Epithelial cell of esophagus (primary cell): ENCODE data around the gene CEP112.

ENCODE experiments used
- DNase-seq: peaks from one replicate; pipeline ENCODE4 v3.0.0; 2010; ENCODE audit warnings: low read depth
- H3K4me3 ChIP-seq: 2 replicates; pipeline ENCODE4 v1.5.1; 2011; ENCODE audit warnings: mild to moderate bottlenecking, low read length, control low read depth
- TF ChIP-seq, protein P1 (sequence below): IDR thresholded peaks from 2 replicates; pipeline ENCODE4 v1.5.1; 2011; ENCODE audit warnings: low read depth, mild to moderate bottlenecking, low read length, control low read depth, inconsistent platforms; ENCODE audit not compliant: insufficient read depth; ENCODE audit errors: missing control alignments

Gene CEP112

DNA sequence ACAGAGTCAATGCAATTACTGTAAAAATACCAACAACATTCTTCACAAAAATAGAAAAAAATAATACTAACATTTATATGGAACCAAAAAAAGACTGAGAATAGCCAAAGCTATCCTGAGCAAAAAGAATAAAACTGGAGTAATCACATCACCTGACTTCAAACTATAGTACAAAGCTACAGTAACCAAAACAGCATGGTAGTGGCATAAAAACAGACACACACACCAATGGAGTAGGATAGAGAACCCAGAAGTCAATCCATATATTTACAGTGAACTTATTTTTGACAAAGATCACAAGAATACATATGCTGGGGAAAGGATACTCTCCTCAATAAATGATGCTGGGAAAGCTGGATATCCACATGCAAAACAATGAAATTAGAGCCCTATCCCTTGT, 84.2 kb downstream of the CEP112 start:
- DNase-seq: no peak
- TF ChIP-seq, protein P1, sequence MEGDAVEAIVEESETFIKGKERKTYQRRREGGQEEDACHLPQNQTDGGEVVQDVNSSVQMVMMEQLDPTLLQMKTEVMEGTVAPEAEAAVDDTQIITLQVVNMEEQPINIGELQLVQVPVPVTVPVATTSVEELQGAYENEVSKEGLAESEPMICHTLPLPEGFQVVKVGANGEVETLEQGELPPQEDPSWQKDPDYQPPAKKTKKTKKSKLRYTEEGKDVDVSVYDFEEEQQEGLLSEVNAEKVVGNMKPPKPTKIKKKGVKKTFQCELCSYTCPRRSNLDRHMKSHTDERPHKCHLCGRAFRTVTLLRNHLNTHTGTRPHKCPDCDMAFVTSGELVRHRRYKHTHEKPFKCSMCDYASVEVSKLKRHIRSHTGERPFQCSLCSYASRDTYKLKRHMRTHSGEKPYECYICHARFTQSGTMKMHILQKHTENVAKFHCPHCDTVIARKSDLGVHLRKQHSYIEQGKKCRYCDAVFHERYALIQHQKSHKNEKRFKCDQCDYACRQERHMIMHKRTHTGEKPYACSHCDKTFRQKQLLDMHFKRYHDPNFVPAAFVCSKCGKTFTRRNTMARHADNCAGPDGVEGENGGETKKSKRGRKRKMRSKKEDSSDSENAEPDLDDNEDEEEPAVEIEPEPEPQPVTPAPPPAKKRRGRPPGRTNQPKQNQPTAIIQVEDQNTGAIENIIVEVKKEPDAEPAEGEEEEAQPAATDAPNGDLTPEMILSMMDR: no peak
- no peak overlapping the region for H3K4me3 ChIP-seq

DNA sequence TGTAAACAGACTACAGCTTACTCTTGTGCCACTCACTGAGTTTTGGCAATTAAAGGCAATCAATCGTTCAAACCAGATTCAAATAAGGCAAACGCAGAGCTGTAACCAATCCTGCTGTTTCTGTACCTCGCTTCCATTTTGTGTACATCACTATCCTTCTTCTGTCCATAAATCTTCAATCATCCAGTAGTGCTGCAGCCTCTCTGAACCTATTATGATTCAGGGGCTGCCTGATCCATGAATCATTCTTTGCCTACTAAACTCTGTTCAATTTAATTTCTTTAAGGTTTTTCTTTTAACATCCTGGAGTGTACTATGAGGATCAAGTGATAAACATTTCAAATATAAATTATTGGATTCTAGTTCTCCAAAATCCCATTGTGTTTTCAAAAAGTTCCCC, 93.9 kb downstream of the CEP112 start:
- DNase-seq: peak; percentile 15
- TF ChIP-seq, protein P1: no peak
- no peak overlapping the region for H3K4me3 ChIP-seq

DNA sequence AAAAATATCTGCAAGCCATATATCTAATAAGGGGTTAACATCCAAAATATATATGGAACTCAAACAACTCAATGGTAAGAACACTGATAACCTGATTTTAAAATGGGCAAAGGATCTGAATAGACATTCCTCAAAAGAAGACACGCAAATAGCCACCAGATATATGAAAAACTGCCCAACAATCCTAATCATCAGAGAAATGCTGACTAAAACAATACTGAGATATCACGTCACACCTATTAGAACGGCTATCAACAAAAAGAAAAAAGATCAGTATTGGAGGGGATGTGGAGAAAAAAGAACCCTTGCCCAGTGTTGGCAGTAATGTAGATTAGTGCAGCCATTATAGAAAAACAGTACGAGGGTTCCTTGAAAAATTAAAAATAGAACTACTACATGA, 97.2 kb downstream of the CEP112 start:
- no peak for DNase-seq
- H3K4me3 ChIP-seq: no peak overlapping the region
- TF ChIP-seq, protein P1: no peak

DNA sequence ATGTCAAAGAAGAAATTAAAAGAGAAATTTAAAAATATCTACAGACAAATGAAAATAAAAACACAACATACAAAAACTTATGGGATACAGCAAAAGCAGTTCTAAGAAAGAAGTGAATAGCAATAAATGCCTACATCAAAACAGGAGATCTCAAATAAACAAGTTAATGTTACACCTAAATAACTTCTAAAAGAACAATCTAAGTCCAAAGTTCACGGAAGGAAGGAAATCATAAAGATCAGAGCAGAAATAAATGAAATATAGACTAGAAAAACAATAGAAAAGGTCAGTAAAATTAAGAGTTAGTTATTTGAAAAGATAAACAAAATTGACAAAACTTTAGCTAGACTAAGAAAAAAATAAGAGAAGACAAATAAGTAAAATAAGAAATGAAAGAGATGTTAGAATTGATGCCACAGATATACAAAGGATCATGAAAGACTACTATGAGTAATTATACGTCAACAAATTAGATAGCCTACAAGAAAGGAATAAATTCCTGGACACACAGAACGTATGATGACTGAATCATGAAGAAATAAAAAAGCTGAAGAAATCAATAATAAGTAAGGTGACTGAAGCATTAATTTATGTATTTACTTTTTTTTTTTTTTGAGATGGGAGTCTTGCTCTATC, 100.4 kb downstream of the CEP112 start:
- no peak overlapping the region for H3K4me3 ChIP-seq
- TF ChIP-seq, protein P1: no peak
- DNase-seq: no peak

DNA sequence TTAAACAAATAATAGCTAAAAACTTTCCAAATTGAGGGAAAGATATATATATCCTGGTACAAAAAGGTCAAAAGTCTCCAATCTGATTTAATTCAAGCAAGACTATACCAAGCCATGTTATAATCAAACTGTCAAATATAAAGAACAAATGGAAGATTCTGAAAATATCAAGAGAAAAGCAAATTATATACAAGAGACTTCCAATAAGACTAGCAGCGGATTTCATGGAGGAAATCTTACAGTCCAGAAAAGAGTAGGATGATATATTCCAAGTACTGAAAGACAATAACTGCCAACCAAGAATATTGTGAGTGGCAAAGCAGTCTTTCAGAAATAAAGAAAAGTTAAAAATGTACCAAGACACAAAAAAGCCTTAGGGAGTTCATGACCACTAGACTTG, 102.2 kb downstream of the CEP112 start:
- TF ChIP-seq, protein P1: no peak
- H3K4me3 ChIP-seq: no peak overlapping the region
- DNase-seq: no peak

DNA sequence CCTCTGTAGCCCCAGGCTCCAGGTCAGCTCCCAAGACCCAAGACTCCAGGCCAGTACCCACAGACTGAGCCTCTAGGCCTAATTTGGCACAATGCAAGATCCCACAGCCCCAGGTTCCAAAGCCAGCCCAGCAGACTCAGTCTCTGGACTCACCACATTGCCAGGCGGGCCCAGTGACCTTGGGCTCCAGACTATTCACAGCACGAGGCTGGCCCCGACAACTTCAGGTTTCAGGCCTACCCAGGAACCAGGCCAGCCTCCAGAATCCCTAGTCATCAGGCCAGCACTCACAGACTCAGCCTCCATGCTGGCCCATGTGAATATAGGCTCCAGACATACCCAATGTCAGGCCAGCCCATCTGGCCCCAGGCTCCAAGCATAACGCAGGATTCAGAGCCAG, 103.8 kb downstream of the CEP112 start:
- no peak for DNase-seq
- H3K4me3 ChIP-seq: no peak overlapping the region
- TF ChIP-seq, protein P1: no peak

DNA sequence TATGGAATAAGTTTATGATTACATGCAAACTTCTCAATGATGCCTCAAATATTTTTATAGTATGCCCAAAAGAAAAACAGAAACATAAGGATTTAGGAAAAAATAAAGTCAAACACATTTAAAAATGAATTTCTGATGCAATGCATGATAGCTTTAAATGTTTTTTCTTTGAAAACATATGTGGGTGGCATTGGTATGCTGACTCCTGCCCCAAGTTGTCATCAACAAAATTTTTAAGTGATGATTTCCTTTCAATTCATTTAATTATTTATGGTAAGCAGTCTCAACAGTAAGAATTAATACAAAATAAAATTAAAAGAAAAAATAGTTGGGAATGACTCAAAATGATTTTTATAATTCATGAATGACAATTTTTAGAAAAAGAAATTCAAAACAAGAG, 104.9 kb downstream of the CEP112 start:
- H3K4me3 ChIP-seq: no peak overlapping the region
- DNase-seq: no peak
- TF ChIP-seq, protein P1: no peak
